Common myeloid progenitor, CD34-positive (primary cell): ENCODE data around the gene ZNF664.

ENCODE experiments used
- CTCF ChIA-PET: fragments of 350-600 bp; sonication (Branson Sonifier 250); formaldehyde crosslinking; loops from one replicate; lab custom pipeline; 2021; ENCODE audit warnings: antibody characterized with exemption; lab: Charles Lee
- POLR2A ChIA-PET: fragments of 350-600 bp; sonication (Branson Sonifier 250); formaldehyde crosslinking; loops from one replicate; lab custom pipeline; 2021; ENCODE audit warnings: antibody characterized with exemption; lab: Charles Lee
- DNase-seq, 3 donors: peaks; one replicate each; pipeline versions ENCODE4 v3.0.0 to v3.0.0-alpha.2; 2013
- H3K27ac ChIP-seq, 2 experiments: 1 replicate in 1 of 2; 2 replicates in 1 of 2; pipeline ENCODE4 v1.7.0; 2013; ENCODE audit warnings: inconsistent platforms in 2 of 2, low read length in 2 of 2, mild to moderate bottlenecking in 2 of 2, low read depth in 1 of 2, moderate library complexity in 1 of 2; ENCODE audit not compliant: severe bottlenecking in 2 of 2, insufficient read depth in 1 of 2, poor library complexity in 1 of 2
- H3K27me3 ChIP-seq, 5 experiments: replicated peaks in 2 of 5; 1 replicate in 3 of 5; 2 replicates in 2 of 5; pipeline versions ENCODE4 v1.6.1 to v1.7.0; 2013; ENCODE audit warnings: low read length in 4 of 5, mild to moderate bottlenecking in 2 of 5, moderate library complexity in 2 of 5, inconsistent platforms in 1 of 5; ENCODE audit not compliant: insufficient read depth in 5 of 5, control insufficient read depth in 4 of 5
- H3K36me3 ChIP-seq, 4 experiments: 1 replicate in 2 of 4; 2 replicates in 2 of 4; pipeline versions ENCODE4 v1.6.1 to v1.7.0; 2013; ENCODE audit warnings: low read length in 3 of 4, control low read depth in 1 of 4, mild to moderate bottlenecking in 1 of 4; ENCODE audit not compliant: control insufficient read depth in 4 of 4, insufficient read depth in 4 of 4
- H3K4me1 ChIP-seq, 4 experiments: 1 replicate in 3 of 4; 2 replicates in 1 of 4; pipeline versions ENCODE4 v1.6.1 to v1.7.1; 2013; ENCODE audit warnings: low read length in 3 of 4, mild to moderate bottlenecking in 3 of 4, control low read depth in 1 of 4, inconsistent platforms in 1 of 4, moderate library complexity in 1 of 4; ENCODE audit not compliant: control insufficient read depth in 4 of 4, insufficient read depth in 4 of 4; ENCODE audit errors: control extremely low read depth in 1 of 4
- H3K4me3 ChIP-seq, 7 experiments: 1 replicate in 4 of 7; 2 replicates in 3 of 7; pipeline versions ENCODE4 v1.5.1 to v1.7.0; 2013; ENCODE audit warnings: mild to moderate bottlenecking in 7 of 7, low read length in 6 of 7, moderate library complexity in 6 of 7, inconsistent platforms in 2 of 7, low read depth in 2 of 7, control low read depth in 1 of 7; ENCODE audit not compliant: insufficient read depth in 4 of 7, control insufficient read depth in 1 of 7; ENCODE audit errors: extremely low read depth in 1 of 7
- H3K9me3 ChIP-seq, 5 experiments: 1 replicate in 4 of 5; 2 replicates in 1 of 5; pipeline versions ENCODE4 v1.6.1 to v1.7.1; 2013; ENCODE audit warnings: low read length in 4 of 5, mild to moderate bottlenecking in 2 of 5, inconsistent platforms in 1 of 5, low read depth in 1 of 5, moderate library complexity in 1 of 5; ENCODE audit not compliant: control insufficient read depth in 4 of 5, insufficient read depth in 2 of 5; ENCODE audit errors: control extremely low read depth in 1 of 5
- WGBS: methylation state at CpG from one replicate; pipeline ENCODE4 v1.1.5; 2013; ENCODE audit not compliant: insufficient coverage; 5-methylcytosine and 5-hydroxymethylcytosine counted together

ZNF664 gene

DNA sequence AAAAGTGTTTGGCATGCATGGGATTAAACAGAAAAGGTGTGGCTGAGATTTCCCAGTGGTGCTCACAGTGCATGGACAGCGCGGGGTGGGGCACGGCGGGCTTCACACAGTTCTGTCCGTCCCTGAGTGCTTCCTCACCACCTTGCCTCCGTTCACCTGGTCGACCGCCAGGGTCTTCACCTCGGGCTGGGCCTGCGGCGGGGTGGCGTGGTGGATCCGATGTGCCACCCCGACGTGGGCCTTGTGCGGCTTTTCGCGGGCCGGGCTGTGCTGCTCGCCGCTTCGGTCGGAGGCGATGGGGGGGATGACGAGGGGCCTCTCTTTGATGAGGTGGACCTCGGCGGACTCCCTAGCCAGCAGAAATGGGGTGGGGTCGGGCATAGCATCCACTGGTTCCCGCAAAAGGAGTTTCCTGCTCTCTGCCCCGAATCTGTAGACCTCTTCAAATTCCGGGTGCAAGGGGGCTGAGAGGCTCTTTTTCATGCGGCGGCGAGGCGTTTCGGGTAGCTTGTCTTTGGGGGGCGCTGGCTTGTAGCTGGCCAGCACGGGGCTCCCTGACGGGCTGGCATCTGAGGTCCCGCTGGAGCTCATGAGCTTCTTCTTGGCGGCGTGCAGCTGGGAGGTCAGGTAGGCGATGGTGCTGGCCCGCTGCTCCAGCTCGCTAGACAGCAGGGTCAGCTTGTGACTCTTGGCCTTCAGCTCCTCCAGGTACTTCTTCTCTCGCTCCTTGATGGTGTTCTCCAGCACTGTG is 35.9 kb upstream of the ZNF664 start:
- POLR2A ChIA-PET = interaction anchor here (0.6 kb wide), 1 partner anchor 116 kb away, joined by 3 read pairs; no protein-coding TSS in a partner anchor
- no peaks in the 10 kb centered on the region for H3K27me3 ChIP-seq

DNA sequence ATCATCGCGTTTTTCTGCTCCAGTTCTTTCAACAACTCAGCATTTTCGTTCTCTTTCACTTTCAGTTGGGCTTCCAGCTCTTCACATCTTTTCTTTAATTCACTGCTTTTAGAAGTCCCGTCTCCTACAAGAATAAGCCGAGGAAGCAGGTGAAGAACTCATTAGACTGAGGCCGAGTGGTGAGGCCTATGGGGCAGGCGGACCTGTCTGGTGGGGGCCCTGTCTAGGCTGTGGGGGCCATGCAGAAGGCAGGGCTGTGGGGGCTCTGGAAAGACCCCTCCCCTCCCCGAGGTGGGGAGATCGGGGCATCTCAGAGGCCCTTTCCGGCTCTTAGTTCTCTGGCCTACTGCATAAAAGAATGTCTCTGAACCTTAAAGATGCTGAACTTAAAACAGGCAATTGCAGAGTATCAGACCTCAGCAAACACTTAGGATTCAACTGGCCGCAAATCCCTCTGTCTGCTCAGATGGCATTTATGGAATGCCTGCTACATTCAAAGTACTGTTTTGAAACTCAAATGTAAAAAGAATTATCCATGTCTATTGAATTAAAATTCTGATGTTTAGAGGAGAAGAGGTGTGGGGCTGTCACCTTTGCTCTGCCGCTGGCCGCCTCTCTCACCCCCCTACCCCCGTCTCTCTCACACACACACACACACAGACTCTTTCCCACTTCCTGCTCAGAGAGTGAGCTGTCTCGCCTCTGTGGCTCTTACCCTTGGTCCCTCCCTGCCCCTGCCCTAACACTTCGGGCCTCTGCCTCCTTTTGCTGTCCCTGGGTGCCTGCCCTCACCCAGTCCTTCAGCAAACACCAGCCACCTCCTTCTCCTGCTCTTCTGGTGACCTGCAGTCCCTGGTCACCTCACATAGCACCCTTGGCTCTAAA is 35.1 kb upstream of the ZNF664 start:
- peak overlapping the region in 1 of 2 experiments; percentile 52 for H3K27ac ChIP-seq
- WGBS = 15% methylated on average over 15 of the region's 16 CpGs
- no peaks in the 10 kb centered on the region for H3K27me3 ChIP-seq
- CTCF ChIA-PET = interaction anchor here (0.6 to 1.7 kb wide), 8 partner anchors 13 to 169 kb away, joined by 3 to 6 read pairs (median 4); no protein-coding TSS in a partner anchor
- DNase-seq = peak; percentile 33 to 71 (median 64)
- H3K9me3 ChIP-seq = peaks cover 0 to 15% (median 12%) of the 10 kb centered on the region in 5 experiments
- peak overlapping the region in 6 of 7 experiments; percentile 2 to 70 (median 41) for H3K4me3 ChIP-seq
- peaks cover 0 to 20% (median 17%) of the 10 kb centered on the region in 4 experiments for H3K4me1 ChIP-seq
- POLR2A ChIA-PET = interaction anchor here (0.6 kb wide), 1 partner anchor 117 kb away, joined by 3 read pairs; no protein-coding TSS in a partner anchor
- H3K36me3 ChIP-seq = peaks cover 6 to 40% (median 19%) of the 10 kb centered on the region in 4 experiments

More for the DNA sequence above, 35.9 kb upstream of the ZNF664 start:
- Histone ChIP-seq H3K4me1 (peaks cover 0 to 20% (median 17%) of the 10 kb centered on the region in 4 experiments), H3K27ac (peak overlapping the region in 1 of 2 experiments; percentile 52), H3K4me3 (peak overlapping the region in 5 of 7 experiments; percentile 9 to 70 (median 56)), H3K36me3 (peaks cover 5 to 32% (median 11%) of the 10 kb centered on the region in 4 experiments), H3K9me3 (peaks cover 0 to 9% (median 7%) of the 10 kb centered on the region in 5 experiments)
- CTCF ChIA-PET = interaction anchor here (0.6 to 1.6 kb wide), 4 partner anchors 22 to 168 kb away, joined by 3 to 5 read pairs (median 4); no protein-coding TSS in a partner anchor
- DNase-seq = no peak
- 93% methylated on average over 43 of the region's 46 CpGs for WGBS

DNA sequence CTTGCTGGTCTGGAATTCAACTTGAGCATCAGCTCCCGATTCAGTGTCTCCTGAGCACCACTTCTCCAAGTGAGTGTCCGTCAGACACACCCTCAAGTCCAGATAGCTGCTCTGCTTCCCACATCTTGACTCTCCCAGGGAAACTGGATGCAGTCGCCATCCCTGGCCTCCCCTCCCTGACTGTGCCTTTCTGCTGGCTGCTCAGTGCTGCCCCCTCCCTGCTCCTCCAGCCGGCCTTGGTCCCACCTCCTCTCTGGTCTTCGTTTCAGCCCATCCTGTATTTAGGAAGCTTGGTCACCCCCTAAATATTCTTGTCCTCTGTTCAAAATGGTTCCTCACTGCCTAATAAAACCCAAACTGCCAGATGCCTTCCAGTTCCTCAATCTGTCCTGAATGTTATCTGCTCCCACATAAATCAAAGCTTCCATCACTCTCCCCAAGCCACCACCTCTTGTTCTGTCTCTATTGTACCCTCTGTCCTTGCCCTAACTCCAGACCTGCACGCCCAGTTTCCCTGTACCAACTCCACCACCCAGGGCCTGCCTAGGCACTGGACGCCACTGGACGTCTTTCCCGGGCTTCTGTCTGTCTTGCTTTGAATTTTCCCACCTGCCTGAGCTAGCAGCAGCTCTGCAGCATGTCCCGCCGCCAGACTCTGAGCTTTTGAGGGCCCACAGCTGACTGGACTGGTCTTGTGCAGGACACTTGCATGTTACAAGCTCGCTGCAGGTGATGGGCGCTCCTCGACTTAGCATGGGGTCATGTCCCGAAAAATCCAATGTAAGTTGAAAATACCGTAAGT is 34.1 kb upstream of the ZNF664 start:
- no peak overlapping the region for H3K4me3 ChIP-seq
- ChIA-PET CTCF (interaction anchor here (0.7 to 1.7 kb wide), 6 partner anchors 14 to 35 kb away, joined by 3 to 6 read pairs (median 4); no protein-coding TSS in a partner anchor), POLR2A (no interaction called here)
- WGBS = 92% methylated on average over 16 of the region's 16 CpGs
- peaks cover 0 to 20% (median 17%) of the 10 kb centered on the region in 4 experiments for H3K4me1 ChIP-seq
- H3K27me3 ChIP-seq = no peaks in the 10 kb centered on the region
- H3K9me3 ChIP-seq = peaks cover 0 to 16% (median 12%) of the 10 kb centered on the region in 5 experiments
- H3K36me3 ChIP-seq = peaks cover 7 to 48% (median 26%) of the 10 kb centered on the region in 4 experiments
- peak in 1 of 3 donors; percentile 5 for DNase-seq
- no peak overlapping the region for H3K27ac ChIP-seq

DNA sequence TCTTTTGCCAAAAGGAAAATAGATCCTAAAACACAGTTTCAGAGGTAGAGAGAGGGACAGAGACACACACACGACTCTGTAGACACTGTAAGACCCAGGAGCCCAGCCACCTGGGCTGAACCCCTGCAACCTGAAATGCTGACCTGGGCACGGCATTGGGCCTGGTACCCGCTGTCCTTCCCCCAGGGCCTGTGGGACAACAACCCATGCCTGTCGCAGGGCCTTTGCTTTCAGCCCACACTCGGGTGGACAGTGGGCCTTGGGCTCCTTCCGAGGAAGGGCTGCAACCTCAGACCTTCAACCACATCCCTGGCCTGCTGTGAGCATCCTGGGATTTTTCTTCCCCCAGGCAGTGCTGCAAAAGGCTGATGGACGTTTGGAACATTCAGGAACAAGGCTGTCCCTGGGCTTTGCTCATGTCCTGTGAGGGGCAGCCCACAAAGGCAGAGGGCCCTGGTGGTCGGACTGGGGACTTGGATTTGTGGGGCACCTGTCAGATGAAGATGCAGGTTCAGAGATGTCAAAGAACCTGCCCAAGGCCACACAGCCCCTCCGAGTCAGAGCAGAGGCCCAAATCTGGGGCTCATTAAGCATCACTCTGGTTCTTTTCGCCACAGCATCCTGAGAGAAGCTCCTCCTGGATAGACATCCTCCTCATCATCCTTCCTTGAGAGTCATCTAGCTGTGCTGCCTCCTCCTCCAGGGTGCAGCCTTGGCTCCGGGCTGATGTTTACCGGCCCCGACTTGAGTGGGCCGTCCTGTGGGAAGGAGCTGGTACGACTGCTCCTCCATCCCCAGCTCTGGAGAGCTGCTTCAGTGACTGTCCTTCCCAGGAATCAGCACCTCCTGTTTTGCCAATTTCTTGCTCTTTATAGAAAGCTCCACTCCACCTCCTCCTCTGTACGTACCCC is 33.0 kb upstream of the ZNF664 start:
- H3K27ac ChIP-seq = no peak overlapping the region
- ChIA-PET POLR2A (no interaction called here), CTCF (interaction anchor here (0.9 to 1.7 kb wide), 5 partner anchors 15 to 35 kb away, joined by 3 to 6 read pairs (median 3); no protein-coding TSS in a partner anchor)
- H3K4me3 ChIP-seq = no peak overlapping the region
- no peaks in the 10 kb centered on the region for H3K27me3 ChIP-seq
- H3K4me1 ChIP-seq = peaks cover 0 to 20% (median 17%) of the 10 kb centered on the region in 4 experiments
- over 99% methylated on average over 15 of the region's 16 CpGs for WGBS
- no peak for DNase-seq
- H3K36me3 ChIP-seq = peaks cover 7 to 54% (median 26%) of the 10 kb centered on the region in 4 experiments
- H3K9me3 ChIP-seq = peaks cover 0 to 16% (median 12%) of the 10 kb centered on the region in 5 experiments

DNA sequence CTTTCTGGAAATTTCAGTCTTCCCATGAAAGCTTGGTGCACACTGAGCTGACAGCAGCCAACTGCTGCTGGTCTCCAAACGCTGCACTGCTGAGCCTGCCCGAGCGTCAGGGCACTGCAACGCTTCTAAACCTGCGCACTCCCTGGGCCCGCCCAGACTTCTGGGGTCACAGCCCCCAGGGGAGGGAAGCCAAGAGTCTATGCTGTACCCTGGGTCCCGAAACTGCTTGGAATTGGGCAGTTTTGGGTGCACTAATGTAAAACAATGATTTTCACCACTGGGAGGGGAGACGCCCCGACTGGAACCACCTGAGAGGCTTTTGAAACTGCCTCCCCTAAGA is 32.4 kb upstream of the ZNF664 start:
- Histone ChIP-seq H3K4me3 (no peak overlapping the region), H3K4me1 (peaks cover 0 to 20% (median 17%) of the 10 kb centered on the region in 4 experiments), H3K36me3 (peaks cover 7 to 59% (median 26%) of the 10 kb centered on the region in 4 experiments), H3K27ac (no peak overlapping the region), H3K9me3 (peaks cover 0 to 16% (median 12%) of the 10 kb centered on the region in 5 experiments), H3K27me3 (no peaks in the 10 kb centered on the region)
- no peak for DNase-seq
- POLR2A ChIA-PET = no interaction called here
- WGBS = 100% methylated on average over 7 of the region's 9 CpGs
- CTCF ChIA-PET = interaction anchor here (0.9 kb wide), 1 partner anchor 15 kb away, joined by 3 read pairs; no protein-coding TSS in a partner anchor
